ENCODE data around the gene TP63.

Gene TP63

GRCh38 chr3:189625572-189625971, 5.6 kb upstream of the TP63 start:
- no peak for TF ChIP-seq CTCF (IDR thresholded peaks at IDR 0.05; ENCODE audit: low read depth, low read length)
- no peak for DNase-seq (ENCODE audit: extremely low read depth, low read depth)

- TF ChIP-seq CTCF (IDR thresholded peaks at IDR 0.05; ENCODE audit: low read depth, low read length): no peak
- DNase-seq (ENCODE audit: extremely low read depth, low read depth): no peak
These were observed 4.9 kb upstream of the TP63 start for GRCh38 chr3:189626286-189626685.

GRCh38 chr3:189629803-189630455, 1.3 kb upstream of the TP63 start:
- TF ChIP-seq CTCF (IDR thresholded peaks at IDR 0.05; ENCODE audit: low read depth, low read length): no peak
- no peak for DNase-seq (ENCODE audit: extremely low read depth, low read depth)

- TF ChIP-seq CTCF (IDR thresholded peaks at IDR 0.05; ENCODE audit: low read depth, low read length): no peak
- DNase-seq (ENCODE audit: extremely low read depth, low read depth): no peak
These were observed 319 bp upstream of the TP63 start for GRCh38 chr3:189630767-189631372.

- DNase-seq (ENCODE audit: extremely low read depth, low read depth): no peak
- TF ChIP-seq CTCF (IDR thresholded peaks at IDR 0.05; ENCODE audit: low read depth, low read length): no peak
These were observed 220 bp downstream of the TP63 start for GRCh38 chr3:189631409-189631808.

GRCh38 chr3:189632242-189632641, 1.1 kb downstream of the TP63 start:
- TF ChIP-seq CTCF (IDR thresholded peaks at IDR 0.05; ENCODE audit: low read depth, low read length): no peak
- no peak for DNase-seq (ENCODE audit: extremely low read depth, low read depth)

- TF ChIP-seq CTCF (IDR thresholded peaks at IDR 0.05; ENCODE audit: low read depth, low read length): no peak
- no peak for DNase-seq (ENCODE audit: extremely low read depth, low read depth)
These were observed 4.2 kb downstream of the TP63 start for GRCh38 chr3:189635339-189635738.

Measured in AG09319 (cell line).